Neuronal stem cell (in vitro differentiated cells): ENCODE measurements around the gene NR4A1.

Experiments used
- DNase-seq: peaks from one replicate; pipeline ENCODE4 v3.0.0-alpha.2; 2013; ENCODE audit warnings: low spot score
- H2AFZ ChIP-seq: one replicate; pipeline ENCODE4 v1.6.1; 2013; ENCODE audit warnings: mild to moderate bottlenecking, low read length, inconsistent platforms
- H2AK5ac ChIP-seq: 2 replicates; pipeline ENCODE4 v1.6.1; 2013; ENCODE audit warnings: low read depth, mild to moderate bottlenecking, inconsistent platforms, low read length, moderate library complexity, mixed read lengths
- H2BK120ac ChIP-seq: 2 replicates; pipeline ENCODE4 v1.6.1; 2013; ENCODE audit warnings: low read depth, mild to moderate bottlenecking, inconsistent platforms, low read length, moderate library complexity, mixed read lengths
- H2BK12ac ChIP-seq: one replicate; pipeline ENCODE4 v1.6.1; 2013; ENCODE audit warnings: low read length, inconsistent platforms
- H2BK15ac ChIP-seq: 2 replicates; pipeline ENCODE4 v1.6.1; 2013; ENCODE audit warnings: mild to moderate bottlenecking, low read length, inconsistent platforms, mixed read lengths
- H2BK5ac ChIP-seq: one replicate; pipeline ENCODE4 v1.6.1; 2013; ENCODE audit warnings: inconsistent platforms, mild to moderate bottlenecking, low read length, moderate library complexity
- H3K14ac ChIP-seq: one replicate; pipeline ENCODE4 v1.6.1; 2013; ENCODE audit warnings: low read length, inconsistent platforms
- H3K18ac ChIP-seq: 2 replicates; pipeline ENCODE4 v1.6.1; 2013; ENCODE audit warnings: low read length, inconsistent platforms
- H3K23ac ChIP-seq: 2 replicates; pipeline ENCODE4 v1.6.1; 2013; ENCODE audit warnings: low read depth, mild to moderate bottlenecking, mixed read lengths, low read length, inconsistent platforms; ENCODE audit not compliant: poor library complexity
- H3K27ac ChIP-seq: replicated peaks from 3 replicates; pipeline ENCODE4 v1.5.1; 2013; ENCODE audit warnings: low read length, inconsistent platforms
- H3K27me3 ChIP-seq, 3 experiments: 2 replicates each; pipeline ENCODE4 v1.6.1; 2013; ENCODE audit warnings: low read length in 3 of 3, mild to moderate bottlenecking in 2 of 3, inconsistent platforms in 1 of 3, low read depth in 1 of 3, mixed read lengths in 1 of 3, moderate library complexity in 1 of 3; ENCODE audit not compliant: control insufficient read depth in 3 of 3, insufficient read depth in 3 of 3
- H3K36me3 ChIP-seq, 2 donors: replicated peaks in 1 of 2; 2 replicates each; pipeline ENCODE4 v1.6.1; 2013; ENCODE audit warnings: low read length in 2 of 2; ENCODE audit not compliant: control insufficient read depth in 2 of 2, insufficient read depth in 2 of 2
- H3K4ac ChIP-seq: 2 replicates; pipeline ENCODE4 v1.6.1; 2013; ENCODE audit warnings: inconsistent platforms, mild to moderate bottlenecking, low read length, moderate library complexity
- H3K4me1 ChIP-seq, 2 donors: 1 replicate in 1 of 2; 2 replicates in 1 of 2; pipeline ENCODE4 v1.6.1; 2013; ENCODE audit warnings: low read length in 2 of 2, low read depth in 1 of 2; ENCODE audit not compliant: control insufficient read depth in 2 of 2, insufficient read depth in 1 of 2
- H3K4me2 ChIP-seq: one replicate; pipeline ENCODE4 v1.6.1; 2013; ENCODE audit warnings: mild to moderate bottlenecking, low read length, inconsistent platforms; ENCODE audit not compliant: insufficient read depth, poor library complexity, severe bottlenecking
- H3K4me3 ChIP-seq, 2 donors: 2 replicates each; pipeline ENCODE4 v1.5.1; 2013; ENCODE audit warnings: low read length in 2 of 2, mild to moderate bottlenecking in 2 of 2, inconsistent platforms in 1 of 2, moderate library complexity in 1 of 2
- H3K79me1 ChIP-seq: one replicate; pipeline ENCODE4 v1.6.1; 2013; ENCODE audit warnings: low read depth, mild to moderate bottlenecking, inconsistent platforms, low read length, moderate library complexity
- H3K9ac ChIP-seq: one replicate; pipeline ENCODE4 v1.6.1; 2013; ENCODE audit warnings: mild to moderate bottlenecking, low read depth, low read length, inconsistent platforms; ENCODE audit not compliant: poor library complexity
- H3K9me3 ChIP-seq, 2 donors: replicated peaks in 1 of 2; 2 replicates each; pipeline versions ENCODE3 to v1.6.1; 2013; ENCODE audit warnings: low read length in 2 of 2, mild to moderate bottlenecking in 2 of 2, inconsistent platforms in 1 of 2, low read depth in 1 of 2, mixed read lengths in 1 of 2, moderate library complexity in 1 of 2; ENCODE audit not compliant: control insufficient read depth in 2 of 2, insufficient read depth in 1 of 2
- H4K8ac ChIP-seq: one replicate; pipeline ENCODE4 v1.6.1; 2013; ENCODE audit warnings: low read depth, mild to moderate bottlenecking, inconsistent platforms, low read length, moderate library complexity
- H4K91ac ChIP-seq: one replicate; pipeline ENCODE4 v1.6.1; 2013; ENCODE audit warnings: low read length, low read depth, mild to moderate bottlenecking, inconsistent platforms; ENCODE audit not compliant: poor library complexity
- WGBS, 2 donors: extraction: QIAGEN DNeasy Blood & Tissue Kit; methylation state at CpG; one replicate each; pipeline ENCODE4 v1.1.7; 2013; ENCODE audit warnings: missing lambda C conversion rate in 2 of 2, mixed read lengths in 1 of 2; ENCODE audit not compliant: insufficient read length in 2 of 2, insufficient replicate concordance in 1 of 2; ENCODE audit errors: extremely low coverage in 2 of 2; 5-methylcytosine and 5-hydroxymethylcytosine counted together

Gene NR4A1

GRCh38 chr12:52007158-52007921 lies 43.9 kb upstream of the NR4A1 start:
- Histone ChIP-seq H3K4ac (no peak overlapping the region), H3K18ac (peak overlapping the region; percentile 98), H3K4me1 (peaks cover 24 to 28% of the 10 kb centered on the region in 2 donors), H3K14ac (peak overlapping the region; percentile 51), H3K36me3 (peaks cover 2 to 27% of the 10 kb centered on the region in 2 donors), H2BK15ac (peak overlapping the region; percentile 87), H4K91ac (no peak overlapping the region), H3K4me2 (peak overlapping the region; percentile 96), H3K9me3 (peaks cover 4 to 10% of the 10 kb centered on the region in 2 donors), H3K79me1 (no peaks in the 10 kb centered on the region), H2BK120ac (peak overlapping the region; percentile 76), H2AK5ac (peak overlapping the region; percentile 63), H2AFZ (no peak overlapping the region), H3K9ac (peak overlapping the region; percentile 94), H3K23ac (peak overlapping the region; percentile 48), H3K27me3 (peaks cover 0 to 29% (median 0%) of the 10 kb centered on the region in 3 experiments), H4K8ac (no peak overlapping the region), H2BK5ac (peak overlapping the region; percentile 27), H2BK12ac (peak overlapping the region; percentile 68), H3K4me3 (peak overlapping the region in 1 of 2 donors; percentile 84), H3K27ac (no peak overlapping the region)
- no CpG with 5 or more reads among the region's 72 CpGs for WGBS, 2 donors
- DNase-seq = no peak

DNA sequence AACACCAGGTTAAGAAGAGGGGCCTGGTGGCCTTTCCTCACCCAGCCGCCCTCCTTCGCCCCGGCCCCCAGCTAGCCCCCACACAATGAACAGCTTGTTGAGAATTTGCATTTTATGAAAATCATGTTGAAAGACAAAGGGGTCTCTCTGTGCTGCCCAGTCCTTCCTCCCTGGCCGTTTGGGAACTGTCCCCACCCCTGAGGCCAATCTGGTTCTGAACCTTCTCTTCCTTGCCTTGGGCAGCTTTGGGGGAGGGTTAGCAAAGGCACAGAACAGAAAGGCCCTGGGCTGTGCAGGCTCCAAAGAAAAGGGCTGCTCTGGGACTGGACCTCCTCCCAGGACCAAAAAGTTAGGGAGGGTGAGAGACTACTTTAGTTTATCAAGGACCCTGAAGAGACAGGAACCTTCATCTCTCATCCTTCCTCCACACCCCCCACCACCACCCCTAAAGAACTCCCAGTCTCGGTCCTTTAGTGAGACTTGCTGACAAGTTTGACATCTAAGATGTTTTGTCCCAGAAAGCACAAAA lies 43.2 kb upstream of the NR4A1 start:
- H3K4me3 ChIP-seq = peak overlapping the region in 1 of 2 donors; percentile 12
- no peak overlapping the region for H3K9ac ChIP-seq
- peak overlapping the region; percentile 42 for H2BK15ac ChIP-seq
- H4K8ac ChIP-seq = no peak overlapping the region
- WGBS, 2 donors = no CpG with 5 or more reads among the region's 5 CpGs
- H2BK5ac ChIP-seq = peak overlapping the region; percentile 27
- no peak overlapping the region for H4K91ac ChIP-seq
- H3K18ac ChIP-seq = peak overlapping the region; percentile 11
- peak overlapping the region; percentile 76 for H2BK120ac ChIP-seq
- H3K79me1 ChIP-seq = no peaks in the 10 kb centered on the region
- no peak overlapping the region for H3K23ac ChIP-seq
- H3K27ac ChIP-seq = no peak overlapping the region
- peak overlapping the region; percentile 63 for H2AK5ac ChIP-seq
- peaks cover 4 to 14% of the 10 kb centered on the region in 2 donors for H3K9me3 ChIP-seq
- no peak overlapping the region for H2BK12ac ChIP-seq
- no peak for DNase-seq
- peaks cover 2 to 25% of the 10 kb centered on the region in 2 donors for H3K36me3 ChIP-seq
- peak overlapping the region; percentile 96 for H3K4me2 ChIP-seq
- no peak overlapping the region for H3K14ac ChIP-seq
- no peak overlapping the region for H2AFZ ChIP-seq
- H3K27me3 ChIP-seq = peaks cover 0 to 29% (median 0%) of the 10 kb centered on the region in 3 experiments
- no peak overlapping the region for H3K4ac ChIP-seq
- H3K4me1 ChIP-seq = peaks cover 24 to 28% of the 10 kb centered on the region in 2 donors

GRCh38 chr12:52009081-52009751 lies 42.0 kb upstream of the NR4A1 start:
- H3K4me3 ChIP-seq = no peak overlapping the region
- no peak overlapping the region for H2AFZ ChIP-seq
- H3K27ac ChIP-seq = peak overlapping the region; percentile 89
- no peak overlapping the region for H3K23ac ChIP-seq
- no CpG with 5 or more reads among the region's 10 CpGs for WGBS, 2 donors
- peak overlapping the region; percentile 77 for H2BK15ac ChIP-seq
- H2BK120ac ChIP-seq = peak overlapping the region; percentile 40
- no peak overlapping the region for H3K4me2 ChIP-seq
- peak overlapping the region; percentile 44 for H3K4ac ChIP-seq
- peaks cover 4 to 14% of the 10 kb centered on the region in 2 donors for H3K9me3 ChIP-seq
- no peak overlapping the region for H2BK12ac ChIP-seq
- no peaks in the 10 kb centered on the region for H3K79me1 ChIP-seq
- H3K14ac ChIP-seq = no peak overlapping the region
- peak overlapping the region; percentile 68 for H2AK5ac ChIP-seq
- H3K4me1 ChIP-seq = peaks cover 24 to 28% of the 10 kb centered on the region in 2 donors
- H4K8ac ChIP-seq = no peak overlapping the region
- peak overlapping the region; percentile 57 for H3K18ac ChIP-seq
- H4K91ac ChIP-seq = no peak overlapping the region
- H3K27me3 ChIP-seq = peaks cover 0 to 29% (median 0%) of the 10 kb centered on the region in 3 experiments
- peaks cover 6 to 30% of the 10 kb centered on the region in 2 donors for H3K36me3 ChIP-seq
- DNase-seq = no peak
- H3K9ac ChIP-seq = no peak overlapping the region
- H2BK5ac ChIP-seq = no peak overlapping the region
